HG02763 (cell line): ENCODE measurements around the gene MRPS15.
"Not testable (repeated sequence)": the region's sequence is repeated elsewhere in the genome, so short reads cannot be mapped to it uniquely, and the experiment has no call there.

Experiments used
- ATAC-seq: cut with Tn5 transposase; IDR thresholded peaks from one replicate; pipeline ENCODE4 v1.9.1; 2021; ENCODE audit warnings: mild to moderate bottlenecking, moderate library complexity; ENCODE audit not compliant: unreplicated experiment

MRPS15 gene

DNA sequence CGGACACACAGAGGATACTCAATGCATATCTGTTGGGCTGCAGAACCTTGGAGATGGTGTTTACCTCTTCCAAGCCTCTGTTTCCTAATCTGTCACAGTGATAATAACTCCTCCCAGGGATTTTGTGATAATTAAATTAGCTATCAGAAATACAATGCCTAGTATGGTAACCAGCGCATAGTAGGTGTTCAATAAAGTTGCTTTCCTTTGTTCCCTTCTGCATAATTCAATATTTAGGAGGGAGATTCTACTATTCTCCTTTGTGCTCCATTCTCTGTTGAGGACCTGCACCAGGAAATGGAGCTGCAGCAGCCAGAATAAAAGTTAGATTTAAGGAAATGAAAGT is 21.9 kb upstream of the MRPS15 start:
- no peak for ATAC-seq

DNA sequence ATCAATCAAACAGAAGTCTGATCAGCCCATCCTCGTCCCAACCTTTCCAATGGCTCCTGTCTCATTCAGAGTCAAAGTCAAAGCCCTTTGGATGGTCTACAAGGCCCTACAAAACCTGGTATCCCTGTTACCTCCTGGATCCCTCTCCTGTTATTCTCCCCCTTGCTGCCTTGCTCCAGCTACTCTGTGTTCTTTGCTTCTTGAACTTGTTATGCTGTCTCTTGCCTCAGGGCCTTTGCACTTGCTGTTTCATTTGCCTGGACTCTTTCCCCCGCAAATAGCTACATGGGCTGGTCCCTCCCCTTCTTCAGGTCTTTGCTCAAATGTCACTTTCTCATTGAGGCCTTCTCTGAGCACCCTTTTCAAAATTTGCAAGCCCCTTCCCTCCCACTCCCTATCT is 19.9 kb upstream of the MRPS15 start:
- ATAC-seq, result no peak

GRCh38 chr1:36482724-36483388 is 18.7 kb upstream of the MRPS15 start, which contains the start of gene CSF3R:
CSF3R (minus strand) TSS chr1:36482913; CDS start chr1:36479496, 3,417 bp downstream.
- no peak for ATAC-seq

DNA sequence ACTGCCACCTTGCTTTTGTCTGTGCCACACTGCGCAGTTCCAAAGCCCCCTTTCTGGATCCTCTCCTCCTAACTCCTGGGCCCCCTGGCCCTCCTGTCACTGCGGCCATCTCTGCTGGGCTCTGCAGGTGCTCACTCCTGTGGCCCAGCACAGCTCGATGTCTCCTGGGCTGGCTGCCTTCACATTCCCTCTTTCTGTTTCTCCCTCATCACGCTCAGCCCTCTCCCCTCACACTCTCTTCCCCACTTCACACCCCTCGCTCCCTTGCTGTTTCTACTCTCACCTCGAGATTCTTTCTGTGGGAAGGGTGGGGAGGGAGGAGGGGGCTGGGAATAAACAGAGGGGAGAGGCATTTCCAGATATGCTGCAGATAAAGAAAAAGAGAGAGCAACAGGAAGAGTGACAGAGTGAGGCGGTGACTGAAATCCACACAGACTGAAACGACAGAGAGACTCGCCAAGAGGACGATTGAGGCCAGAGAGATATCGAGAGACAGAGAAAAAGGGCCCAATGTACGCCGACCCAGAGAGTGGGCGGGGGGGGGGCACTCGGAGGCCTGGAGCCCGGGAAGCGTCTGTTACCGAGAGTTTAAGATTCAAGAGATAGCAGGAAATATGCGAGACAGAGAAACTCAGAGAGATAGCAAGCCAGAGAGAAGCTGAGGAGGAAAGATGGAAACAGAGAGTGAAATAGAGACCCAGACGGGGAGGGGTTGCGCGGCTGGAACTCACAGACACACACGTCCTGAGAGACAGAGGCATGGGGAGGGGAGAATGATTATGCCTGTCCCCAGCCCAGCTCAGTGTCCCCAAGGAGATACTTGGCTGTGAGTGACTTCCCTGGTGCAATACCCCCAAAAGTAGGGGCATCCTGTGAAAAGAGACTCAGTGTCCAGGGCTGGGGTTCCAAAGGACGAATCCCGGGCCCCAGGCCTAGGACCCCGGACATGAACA is 17.9 kb upstream of the MRPS15 start:
- no peak for ATAC-seq

DNA sequence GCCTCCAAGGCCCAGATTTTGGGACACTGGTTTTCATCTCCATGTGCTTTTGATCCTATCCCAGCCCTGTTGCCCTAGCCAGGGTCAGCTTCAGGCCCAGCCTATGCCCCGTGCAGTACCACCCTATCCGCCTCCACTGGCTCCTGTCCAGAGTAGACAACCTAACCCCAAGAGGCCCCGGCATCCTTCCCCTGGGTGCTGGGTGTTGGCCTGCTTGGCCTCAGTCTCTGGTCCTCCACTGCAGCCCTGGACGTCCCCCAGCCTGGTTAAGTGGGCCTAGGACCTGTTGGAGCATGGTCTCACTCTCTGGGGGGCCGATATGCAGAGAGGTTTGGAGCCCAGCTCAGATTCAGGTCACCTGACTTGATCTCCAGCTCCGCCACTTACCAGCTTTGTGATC is 16.9 kb upstream of the MRPS15 start:
- ATAC-seq, result no peak

DNA sequence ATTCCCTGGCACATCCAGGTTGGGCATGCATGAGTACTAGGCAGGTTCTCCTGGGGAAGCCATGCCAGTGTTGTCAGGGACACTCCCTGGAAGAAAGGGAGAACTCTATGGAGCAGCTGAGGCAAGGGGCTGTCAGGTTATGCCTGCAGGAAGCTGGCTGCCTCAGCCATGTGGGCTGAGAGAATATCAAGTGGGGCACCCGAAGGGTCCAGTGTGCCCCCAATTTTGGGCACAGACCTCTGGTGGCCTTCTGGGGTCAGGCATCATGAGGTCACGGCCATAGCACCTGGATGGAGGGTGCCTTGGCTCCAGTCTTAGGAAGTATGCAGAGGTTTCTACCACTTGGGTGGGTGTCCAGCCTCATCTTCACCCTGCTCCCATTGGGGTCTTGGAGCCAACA is 16.0 kb upstream of the MRPS15 start:
- no peak for ATAC-seq

DNA sequence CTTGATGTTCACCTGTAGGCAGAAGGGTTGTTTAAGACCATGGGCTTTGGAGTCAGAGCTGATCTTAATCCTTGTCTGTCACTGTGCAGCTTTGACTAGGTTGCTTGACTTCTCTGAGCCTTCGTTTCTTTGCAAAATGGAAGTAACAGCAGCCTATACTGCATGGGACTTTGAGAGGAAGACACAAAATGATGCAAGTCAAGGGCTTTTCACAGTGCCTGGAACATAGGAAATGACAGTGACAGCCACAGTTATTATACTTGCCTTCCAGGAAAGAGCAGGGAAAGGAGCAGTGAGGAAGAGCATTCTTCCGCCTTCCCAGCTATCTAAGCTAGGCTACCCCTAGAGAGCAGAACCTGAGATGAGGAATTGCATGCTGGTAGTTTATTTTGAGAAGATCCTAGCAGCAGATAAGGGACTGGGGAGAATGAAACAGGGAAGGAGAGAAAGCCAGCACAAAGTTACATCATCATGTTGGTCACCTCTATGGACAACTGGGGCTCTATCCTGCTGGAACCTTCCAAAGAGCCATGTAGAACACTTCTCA is 15.4 kb upstream of the MRPS15 start:
- no peak for ATAC-seq

DNA sequence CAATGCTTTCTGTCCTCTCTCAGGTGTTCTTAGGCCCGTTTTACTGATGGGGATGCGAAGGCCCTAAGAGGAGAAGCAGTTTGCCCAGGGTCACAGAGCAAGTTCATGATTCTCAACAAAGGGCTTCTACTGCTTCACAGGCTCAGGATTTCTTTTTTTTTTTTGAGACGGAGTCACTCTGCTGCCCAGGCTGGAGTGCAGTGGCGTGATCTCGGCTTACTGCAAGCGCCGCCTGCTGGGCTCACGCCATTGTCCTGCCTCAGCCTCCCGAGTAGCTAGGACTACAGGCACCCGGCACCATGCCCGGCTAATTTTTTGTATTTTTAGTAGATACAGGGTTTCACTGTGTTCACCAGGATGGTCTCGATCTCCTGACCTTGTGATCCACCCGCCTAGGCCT is 13.4 kb upstream of the MRPS15 start:
- ATAC-seq, result not testable (repeated sequence)

DNA sequence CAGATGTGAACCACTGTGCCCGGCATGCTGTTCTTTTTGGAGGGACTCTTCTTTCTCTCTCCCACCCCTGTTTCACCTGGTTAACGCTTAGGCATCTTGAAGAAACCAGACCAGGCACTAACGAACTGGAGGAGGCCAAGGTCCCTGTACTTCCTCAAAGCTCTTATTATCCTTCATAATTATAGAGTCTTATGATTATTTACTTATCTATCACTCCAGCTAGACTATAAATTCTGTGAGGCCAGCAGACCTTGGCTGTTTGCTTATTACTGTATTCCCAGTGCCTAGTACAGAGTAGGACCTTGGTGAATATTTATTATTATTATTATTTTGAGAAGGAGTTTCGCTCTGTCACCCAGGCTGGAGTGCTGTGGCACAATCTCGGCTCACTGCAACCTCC is 12.8 kb upstream of the MRPS15 start:
- no peak for ATAC-seq

DNA sequence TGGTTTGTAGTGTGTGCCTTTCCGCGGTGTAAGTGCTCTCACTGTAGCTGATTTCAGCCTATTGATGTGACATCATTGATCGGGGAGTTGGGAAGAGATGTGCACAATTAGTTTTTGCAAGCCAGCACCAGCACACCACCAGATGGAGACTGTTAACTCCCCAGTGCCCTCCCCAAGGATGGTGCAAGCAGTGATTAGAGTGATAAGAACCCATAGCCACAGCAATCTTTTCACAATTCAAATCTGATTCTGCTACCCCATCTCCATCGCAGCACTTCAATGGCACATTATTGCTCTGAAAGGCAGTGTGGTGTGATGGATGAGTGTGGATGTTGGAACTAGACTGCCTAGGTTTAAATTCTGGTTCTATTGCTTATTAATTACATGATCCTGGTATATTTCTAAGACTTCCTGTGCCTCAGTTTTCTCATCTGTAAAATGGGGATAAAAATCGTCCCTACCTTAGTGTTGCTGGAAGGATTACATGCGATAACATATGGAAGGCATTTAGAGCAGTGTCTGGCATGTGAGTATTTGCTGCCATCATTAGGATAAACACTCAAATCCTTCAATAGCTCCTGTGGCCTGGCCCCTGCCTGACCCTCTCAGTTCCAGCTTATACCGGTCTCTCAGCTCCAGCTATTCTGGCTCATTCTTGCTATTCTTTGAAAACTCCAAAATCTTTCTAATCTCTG is 11.9 kb upstream of the MRPS15 start:
- no peak for ATAC-seq

DNA sequence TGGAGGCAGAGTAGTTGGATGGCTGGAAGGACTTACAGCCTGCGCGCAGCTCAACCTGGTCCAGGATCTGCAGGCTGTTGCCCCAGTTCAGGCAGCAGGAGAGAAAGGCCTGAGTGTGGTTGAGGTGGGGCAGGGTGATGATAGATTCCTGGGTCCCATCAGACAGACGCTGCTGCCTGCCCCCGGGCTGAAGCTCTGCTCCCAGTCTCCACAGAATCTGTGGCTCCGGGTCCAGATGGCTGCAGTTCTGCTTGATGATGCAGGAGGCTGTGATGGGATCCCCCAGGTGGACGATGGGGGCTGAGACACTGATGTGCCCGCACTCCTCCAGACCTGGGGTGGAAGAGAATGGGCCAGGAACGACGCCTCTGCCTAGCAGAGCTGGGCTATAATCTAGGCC is 11.2 kb upstream of the MRPS15 start:
- no peak for ATAC-seq

DNA sequence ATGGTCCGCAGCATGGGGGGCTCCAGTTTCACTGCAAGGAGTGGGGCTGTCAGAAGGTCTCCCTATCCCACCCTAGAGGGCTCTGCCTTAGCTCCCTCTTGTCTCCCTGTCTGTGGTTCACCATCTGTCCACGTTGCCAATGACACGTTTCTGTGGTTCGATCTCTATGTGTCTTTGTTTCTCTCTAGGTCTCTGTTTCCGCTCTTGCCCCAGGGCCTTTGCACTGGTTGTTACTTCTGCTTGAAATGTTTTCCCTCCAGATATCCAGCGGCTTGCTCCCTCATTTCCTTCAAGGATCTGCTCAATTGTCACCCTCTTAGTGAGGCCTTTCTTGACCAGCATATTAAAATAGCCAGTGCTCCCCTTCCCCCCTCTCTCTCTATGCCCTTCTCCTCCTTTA is 8.5 kb upstream of the MRPS15 start:
- no peak for ATAC-seq

DNA sequence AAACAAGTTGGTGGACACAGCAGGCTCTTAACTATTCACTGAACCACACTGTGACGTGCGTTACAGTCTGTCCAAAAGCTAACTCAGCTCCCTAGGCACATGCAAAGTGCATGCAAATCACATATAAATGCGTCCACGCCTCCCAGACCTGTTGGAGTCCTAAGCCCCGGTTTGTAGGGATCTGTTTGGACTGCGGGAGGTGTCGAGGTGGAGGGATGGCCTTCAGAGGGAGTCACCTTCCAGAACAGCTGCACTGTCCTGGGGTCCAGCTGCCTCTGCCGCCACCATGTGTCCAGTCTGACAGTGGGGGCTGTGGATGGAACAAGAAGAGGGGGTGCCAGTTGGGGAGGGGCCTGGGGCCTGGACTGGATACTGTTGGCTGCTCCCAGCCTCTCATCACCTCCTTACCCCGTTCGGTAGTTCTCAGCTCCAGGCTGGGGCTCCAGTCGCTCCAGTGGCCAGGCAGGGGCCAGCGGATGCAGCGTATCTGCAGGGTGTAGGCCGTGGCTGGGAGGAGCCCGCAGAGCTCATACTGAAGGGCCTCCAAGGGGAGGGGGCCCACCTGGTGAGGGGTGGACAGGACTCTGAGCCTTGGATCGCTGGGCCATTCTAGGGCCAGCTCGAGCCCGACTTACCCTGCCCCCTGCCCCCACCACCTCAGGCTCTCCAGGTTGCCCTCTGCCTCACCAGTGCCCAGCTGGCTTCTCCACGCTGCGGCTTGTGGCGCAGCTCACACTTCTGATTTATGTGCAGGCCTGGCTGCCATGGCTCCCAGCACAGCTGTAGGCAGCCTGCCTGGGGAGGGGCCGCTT is 7.9 kb upstream of the MRPS15 start:
- ATAC-seq, result no peak

DNA sequence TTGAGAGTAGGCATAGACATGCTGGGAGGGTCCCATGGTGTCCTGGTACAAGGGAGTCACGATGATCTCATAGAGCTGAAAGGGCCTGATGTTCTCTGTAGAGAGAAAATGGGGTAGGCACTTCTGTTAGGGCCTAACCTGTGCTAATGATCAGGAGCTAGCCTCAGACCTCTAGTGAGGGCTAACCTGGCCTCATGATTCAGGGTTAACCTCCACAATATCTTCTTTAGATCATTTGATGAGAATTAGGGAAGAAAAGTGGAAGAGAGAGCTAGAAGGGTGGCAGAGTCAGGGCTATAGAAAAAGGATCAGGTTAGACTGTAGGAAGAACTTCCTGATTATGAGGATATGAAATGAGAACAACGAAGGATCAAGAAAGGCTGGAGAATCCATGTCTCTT is 5.0 kb upstream of the MRPS15 start:
- ATAC-seq, result no peak

DNA sequence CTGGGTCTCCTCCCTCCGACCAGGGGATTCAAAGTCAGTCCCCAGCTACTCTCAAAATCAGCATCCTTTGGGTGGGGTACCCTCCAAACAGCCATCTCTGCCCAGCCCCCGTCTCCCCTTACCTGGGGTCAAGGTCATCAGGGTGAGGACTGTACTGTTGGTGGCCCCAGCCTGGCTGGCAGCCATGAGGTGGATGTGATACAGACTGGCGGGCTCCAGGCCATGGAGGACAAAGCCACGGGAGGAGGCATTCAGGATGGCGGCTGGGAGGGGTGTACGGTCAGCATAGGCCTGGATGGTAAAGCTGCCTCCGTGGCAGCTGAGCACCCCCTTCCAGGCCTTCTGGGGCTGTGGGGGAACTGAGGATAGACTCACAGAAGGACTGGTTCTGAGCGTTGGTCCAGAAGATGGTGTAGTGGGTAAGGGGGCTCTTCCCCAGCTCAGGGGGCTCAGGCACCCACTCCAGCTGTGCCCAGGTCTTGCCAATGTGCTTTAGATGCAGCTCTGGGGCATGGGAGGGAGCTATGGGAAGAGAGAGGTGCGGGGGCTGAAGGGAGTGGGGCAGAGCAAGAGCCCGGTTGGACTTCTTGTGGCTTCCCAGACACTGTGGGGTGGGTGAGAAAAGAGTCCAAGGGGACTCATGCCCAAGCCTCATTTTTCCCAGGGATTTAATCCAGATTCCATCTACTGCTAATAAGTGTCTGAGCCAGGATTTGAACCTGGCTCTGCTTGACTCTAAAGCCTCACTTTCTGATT is 3.7 kb upstream of the MRPS15 start:
- ATAC-seq, result no peak

GRCh38 chr1:36467027-36467410 is 2.8 kb upstream of the MRPS15 start:
- no peak for ATAC-seq

- no peak for ATAC-seq
Measured at GRCh38 chr1:36466370-36467026, 2.3 kb upstream of the MRPS15 start.

DNA sequence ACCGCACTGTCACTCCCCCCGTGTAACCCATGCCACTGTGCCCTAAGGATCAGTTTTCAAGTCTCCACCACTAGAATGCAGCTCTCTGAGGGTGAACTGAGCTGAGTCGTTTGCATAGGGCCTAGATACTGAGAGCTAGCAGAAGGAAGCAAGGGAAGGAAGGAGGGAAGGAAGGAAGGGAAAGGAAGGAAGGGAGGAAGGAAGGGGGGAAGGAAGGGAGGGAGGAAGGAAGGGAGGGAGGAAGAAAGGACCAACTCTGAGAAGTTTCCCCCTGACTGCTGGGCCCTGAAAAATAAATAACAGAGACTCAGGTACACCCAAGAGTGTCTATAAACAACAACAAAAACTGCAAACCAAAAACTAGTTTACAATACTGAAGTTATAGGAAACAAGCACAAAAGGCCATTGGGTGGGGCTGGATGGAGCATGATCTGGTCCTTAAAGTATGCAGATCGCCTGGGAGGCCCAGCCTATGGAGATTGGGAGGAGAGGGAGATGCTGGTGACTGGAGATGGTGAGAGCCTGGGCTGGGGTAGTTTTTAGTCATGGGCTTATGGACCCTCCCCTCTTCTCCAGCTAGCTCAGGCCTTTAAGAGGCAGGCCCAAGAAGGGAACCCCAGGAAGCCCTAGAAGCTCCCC is 1.7 kb upstream of the MRPS15 start:
- no peak for ATAC-seq
